H1 (cell line): ENCODE measurements around the gene URM1. TPM values are rescaled to one million over a fixed set of nuclear protein-coding genes. Genes with fewer than 3 reads are reported as not detected.

Source experiments
- CTCF ChIA-PET: fragments of 300-600 bp; sonication (Branson Sonifier 250); formaldehyde crosslinking; loops from one replicate; lab custom pipeline; 2021; ENCODE audit not compliant: partially characterized antibody; lab: Charles Lee
- POLR2A ChIA-PET: fragments of 300-600 bp; sonication (Branson Sonifier 250); formaldehyde crosslinking; loops from one replicate; lab custom pipeline; 2021; ENCODE audit warnings: inconsistent platforms; ENCODE audit not compliant: partially characterized antibody; lab: Charles Lee
- DNase-seq, 2 experiments: peaks; one replicate each; pipeline versions ENCODE4 v3.0.0 to v3.0.0-alpha.2; 2010 to 2022; ENCODE audit warnings: low spot score in 2 of 2, low read depth in 1 of 2, mixed read lengths in 1 of 2
- FAIRE-seq: peaks from 2 replicates; lab custom pipeline; 2011; peaks lifted over from hg19 to GRCh38; lab: Jason Lieb, UNC
- H2AFZ ChIP-seq: 2 replicates; pipeline ENCODE4 v1.8.1; 2012; ENCODE audit warnings: low read length, inconsistent platforms
- H2AK5ac ChIP-seq: 2 replicates; pipeline ENCODE4 v1.6.1; 2013; ENCODE audit warnings: low read depth, low read length
- H2BK120ac ChIP-seq: replicated peaks from 2 replicates; pipeline ENCODE3; 2013; ENCODE audit warnings: low read depth, low read length, inconsistent platforms
- H2BK12ac ChIP-seq: 2 replicates; pipeline ENCODE4 v1.6.1; 2013; ENCODE audit warnings: low read depth, low read length
- H2BK15ac ChIP-seq: 2 replicates; pipeline ENCODE4 v1.6.1; 2013; ENCODE audit warnings: low read length
- H2BK20ac ChIP-seq: 2 replicates; pipeline ENCODE4 v1.6.1; 2013; ENCODE audit warnings: low read length
- H2BK5ac ChIP-seq: 2 replicates; pipeline ENCODE4 v1.6.1; 2013; ENCODE audit warnings: low read depth, low read length
- H3K14ac ChIP-seq: 2 replicates; pipeline ENCODE4 v1.6.1; 2013; ENCODE audit warnings: inconsistent platforms; ENCODE audit not compliant: insufficient read length
- H3K18ac ChIP-seq: 2 replicates; pipeline ENCODE4 v1.6.1; 2013; ENCODE audit warnings: low read length; ENCODE audit errors: extremely low read depth
- H3K23ac ChIP-seq: 2 replicates; pipeline ENCODE4 v1.6.1; 2013; ENCODE audit warnings: inconsistent platforms; ENCODE audit not compliant: insufficient read length
- H3K23me2 ChIP-seq: 2 replicates; pipeline ENCODE4 v1.6.1; 2013; ENCODE audit warnings: low read depth, low read length
- H3K27ac ChIP-seq: 2 replicates; pipeline ENCODE4 v1.6.1; 2011; ENCODE audit warnings: low read depth, low read length, inconsistent platforms
- H3K27me3 ChIP-seq, 4 experiments: replicated peaks in 1 of 4; 1 replicate in 1 of 4; 2 replicates in 3 of 4; pipeline versions ENCODE4 v1.6.1 to v1.8.1; 2011 to 2013; ENCODE audit warnings: low read length in 3 of 4, mild to moderate bottlenecking in 3 of 4, inconsistent platforms in 2 of 4, mixed read lengths in 2 of 4, moderate library complexity in 1 of 4; ENCODE audit not compliant: control insufficient read depth in 3 of 4, insufficient read depth in 3 of 4; ENCODE audit errors: extremely low read depth in 1 of 4
- H3K36me3 ChIP-seq, 4 experiments: 2 replicates each; pipeline versions ENCODE4 v1.6.1 to v1.8.1; 2011 to 2013; ENCODE audit warnings: mild to moderate bottlenecking in 4 of 4, low read length in 3 of 4, moderate library complexity in 2 of 4, control low read depth in 1 of 4, inconsistent platforms in 1 of 4; ENCODE audit not compliant: insufficient read depth in 4 of 4, control insufficient read depth in 2 of 4
- H3K4ac ChIP-seq: replicated peaks from 2 replicates; pipeline ENCODE3; 2013; ENCODE audit warnings: low read length, low read depth, mixed read lengths, inconsistent platforms; ENCODE audit not compliant: insufficient read length
- H3K4me1 ChIP-seq, 4 experiments: replicated peaks in 1 of 4; 1 replicate in 1 of 4; 2 replicates in 3 of 4; pipeline versions ENCODE4 v1.6.1 to v1.8.1; 2011 to 2013; ENCODE audit warnings: low read length in 3 of 4, inconsistent platforms in 2 of 4, mixed read lengths in 1 of 4; ENCODE audit not compliant: insufficient read depth in 4 of 4, control insufficient read depth in 3 of 4
- H3K4me2 ChIP-seq, 2 experiments: 2 replicates each; pipeline versions ENCODE4 v1.6.1 to v1.8.1; 2011 to 2013; ENCODE audit warnings: low read depth in 2 of 2, low read length in 2 of 2, control low read depth in 1 of 2, inconsistent platforms in 1 of 2, mild to moderate bottlenecking in 1 of 2; ENCODE audit not compliant: insufficient read depth in 1 of 2
- H3K4me3 ChIP-seq, 4 experiments: fragments of 200-600, 300-600 bp in 1 of 4; sonication (generic), shearing (Covaris generic), sonication (Bioruptor Twin) in 1 of 4; 2 replicates each; pipeline versions ENCODE4 v1.5.1 to v1.8.1; 2011 to 2016; ENCODE audit warnings: low read length in 4 of 4, low read depth in 3 of 4, control low read depth in 2 of 4, inconsistent platforms in 2 of 4, mild to moderate bottlenecking in 2 of 4, mixed read lengths in 1 of 4, moderate library complexity in 1 of 4; ENCODE audit not compliant: insufficient read depth in 2 of 4; ENCODE audit errors: extremely low read depth in 1 of 4
- H3K56ac ChIP-seq: replicated peaks from 2 replicates; pipeline ENCODE3; 2013; ENCODE audit warnings: low read depth, mild to moderate bottlenecking, mixed read lengths, low read length, inconsistent platforms; ENCODE audit not compliant: insufficient read length
- H3K79me1 ChIP-seq: 2 replicates; pipeline ENCODE4 v1.6.1; 2013; ENCODE audit warnings: low read depth, low read length, control low read depth
- H3K79me2 ChIP-seq, 2 experiments: 2 replicates each; pipeline versions ENCODE4 v1.6.1 to v1.8.1; 2012 to 2013; ENCODE audit warnings: low read length in 2 of 2, mild to moderate bottlenecking in 2 of 2, inconsistent platforms in 1 of 2; ENCODE audit not compliant: insufficient read depth in 2 of 2, control insufficient read depth in 1 of 2
- H3K9ac ChIP-seq, 4 experiments: replicated peaks in 1 of 4; 1 replicate in 1 of 4; 2 replicates in 3 of 4; pipeline versions ENCODE4 v1.6.1 to v1.8.1; 2011 to 2013; ENCODE audit warnings: low read depth in 3 of 4, low read length in 3 of 4, control low read depth in 2 of 4, mild to moderate bottlenecking in 2 of 4, moderate library complexity in 2 of 4, inconsistent platforms in 1 of 4; ENCODE audit errors: extremely low read depth in 1 of 4
- H3K9me3 ChIP-seq, 2 experiments: 2 replicates each; pipeline versions ENCODE4 v1.6.1 to v1.8.1; 2012 to 2013; ENCODE audit warnings: mild to moderate bottlenecking in 2 of 2, moderate library complexity in 2 of 2, control low read depth in 1 of 2, inconsistent platforms in 1 of 2, low read depth in 1 of 2, low read length in 1 of 2, mixed read lengths in 1 of 2; ENCODE audit not compliant: insufficient read depth in 2 of 2
- H4K20me1 ChIP-seq, 2 experiments: replicated peaks in 1 of 2; 2 replicates each; pipeline versions ENCODE3 to v1.8.1; 2011 to 2013; ENCODE audit warnings: inconsistent platforms in 2 of 2, low read length in 2 of 2, mild to moderate bottlenecking in 1 of 2; ENCODE audit not compliant: insufficient read depth in 2 of 2, control insufficient read depth in 1 of 2
- H4K5ac ChIP-seq: 2 replicates; pipeline ENCODE4 v1.6.1; 2013; ENCODE audit warnings: low read length, low read depth, mixed read lengths, inconsistent platforms; ENCODE audit not compliant: insufficient read length
- H4K8ac ChIP-seq: 2 replicates; pipeline ENCODE4 v1.8.0; 2013; ENCODE audit warnings: mild to moderate bottlenecking, moderate library complexity, low read length, inconsistent platforms; ENCODE audit not compliant: insufficient read depth; ENCODE audit errors: extremely low read depth
- H4K91ac ChIP-seq: replicated peaks from 2 replicates; pipeline ENCODE3; 2013; ENCODE audit warnings: low read length, mixed read lengths, inconsistent platforms; ENCODE audit not compliant: insufficient read length
- ASH2L ChIP-seq: fragments of 200-600, 300-600 bp; sonication (generic); IDR thresholded peaks from one replicate; pipeline ENCODE4 v1.7.1; 2017; ENCODE audit warnings: low read length
- BCL11A ChIP-seq, 2 experiments: IDR thresholded peaks; one replicate each; pipeline ENCODE4 v1.6.1; 2011; ENCODE audit warnings: low read depth in 2 of 2, low read length in 2 of 2, mild to moderate bottlenecking in 2 of 2
- BRCA1 ChIP-seq: IDR thresholded peaks from 2 replicates; pipeline ENCODE4 v1.6.1; 2012; ENCODE audit warnings: low read depth, low read length, improper control_type of control experiment
- CTBP2 ChIP-seq: IDR thresholded peaks from 2 replicates; pipeline ENCODE4 v1.7.0; 2011; ENCODE audit warnings: borderline replicate concordance, mild to moderate bottlenecking, moderate library complexity, mixed read lengths, low read length; ENCODE audit not compliant: insufficient read depth, insufficient read length
- HDAC6 ChIP-seq: IDR thresholded peaks from one replicate; pipeline ENCODE4 v1.7.1; 2012; ENCODE audit warnings: low read depth, mild to moderate bottlenecking, inconsistent platforms, low read length, moderate library complexity
- JUND ChIP-seq: IDR thresholded peaks from 2 replicates; pipeline ENCODE4 v1.6.1; 2011; ENCODE audit warnings: mild to moderate bottlenecking, improper control_type of control experiment, low read length
- RXRA ChIP-seq: IDR thresholded peaks from 2 replicates; pipeline ENCODE4 v1.6.1; 2011; ENCODE audit warnings: low read depth, mild to moderate bottlenecking, low read length, moderate library complexity; ENCODE audit not compliant: insufficient read depth
- WGBS, 2 experiments: shearing (Covaris generic) in 1 of 2; methylation state at CpG; one replicate each; pipeline versions ENCODE4 v1.1.6 to v1.1.7; 2013 to 2015; ENCODE audit warnings: low lambda C conversion rate in 2 of 2, mixed read lengths in 2 of 2, inconsistent platforms in 1 of 2, low coverage in 1 of 2, missing lambda C conversion rate in 1 of 2; ENCODE audit not compliant: insufficient replicate concordance in 2 of 2, insufficient coverage in 1 of 2, insufficient read length in 1 of 2; ENCODE audit errors: extremely low coverage in 1 of 2, missing lambda C conversion rate in 1 of 2; 5-methylcytosine and 5-hydroxymethylcytosine counted together
- polyA plus RNA-seq, 7 experiments: library from polyadenylated mRNA; depleted of rRNA in 3 of 7; stranded (reverse) in 5 of 7; unstranded in 2 of 7; fragments of >200 nt in 5 of 7; fragments of 200-250 nt in 2 of 7; gene quantifications; 1 replicate in 5 of 7; 2 replicates in 1 of 7; 4 replicates in 1 of 7; pipeline versions ENCODE4 v1.2.1 to v1.2.3, GENCODE V29; 2011 to 2013; ENCODE audit warnings: missing spikeins in 2 of 7, mixed read lengths in 2 of 7
- total RNA-seq: library from RNA; stranded (reverse); fragmentation: NEBNext Ultra II Directional; extraction: Animal tissue kit (Norgen Biotek cat#: 25700); gene quantifications from 2 replicates; pipeline ENCODE4 v1.2.1, GENCODE V29; 2021

Gene URM1
- total and polyA plus RNA-seq, 2 of the 8 experiments (the other 6 are each of a cell fraction or from before 2014, with no cell fraction given), result 58.3 to 62.3 TPM

GRCh38 chr9:128435611-128436010 is 64.4 kb downstream of the URM1 start:
- H3K4me2 ChIP-seq, result no peak overlapping the region
- 87% methylated on average over 11 of the region's 18 CpGs; no CpG with 5 or more reads in 1 of the 2 experiments for WGBS, 2 experiments
- no peak overlapping the region for H3K4ac ChIP-seq
- DNase-seq (no peak), FAIRE-seq (no peak)
- H2BK12ac ChIP-seq, result no peak overlapping the region
- H3K27ac ChIP-seq, result no peak overlapping the region
- no peak overlapping the region for H2AFZ ChIP-seq
- H4K8ac ChIP-seq, result no peak overlapping the region
- no peak overlapping the region for H4K5ac ChIP-seq
- no peak overlapping the region for H3K23ac ChIP-seq
- no peak overlapping the region for H2BK5ac ChIP-seq
- H3K9ac ChIP-seq, result no peak overlapping the region
- ChIA-PET POLR2A (interaction anchor here (1.2 to 1.9 kb wide), 2 partner anchors 9 to 75 kb away, joined by 3 to 5 read pairs; no protein-coding TSS in a partner anchor), CTCF (interaction anchor here (1.0 to 2.1 kb wide), 4 partner anchors 12 to 73 kb away, joined by 3 to 8 read pairs (median 3); no protein-coding TSS in a partner anchor)
- H3K56ac ChIP-seq, result no peak overlapping the region
- no peak overlapping the region for H3K14ac ChIP-seq
- H3K27me3 ChIP-seq, result no peaks in the 10 kb centered on the region; a peak in 1 of 7 replicates
- H3K4me1 ChIP-seq, result peaks cover 0 to 3% (median 0%) of the 10 kb centered on the region in 4 experiments; a peak in 1 of 7 replicates
- no peak overlapping the region for H2BK15ac ChIP-seq
- no peaks in the 10 kb centered on the region for H4K20me1 ChIP-seq
- no peaks in the 10 kb centered on the region for H3K9me3 ChIP-seq
- no peaks in the 10 kb centered on the region for H3K79me1 ChIP-seq
- H3K36me3 ChIP-seq, result no peaks in the 10 kb centered on the region
- no peak overlapping the region for H2BK120ac ChIP-seq
- no peaks in the 10 kb centered on the region for H3K23me2 ChIP-seq
- TF ChIP-seq JUND, result no peak
- TF ChIP-seq BRCA1, result no peak
- no peak for TF ChIP-seq RXRA
- no peak for TF ChIP-seq BCL11A (IDR thresholded peaks at IDR 0.05; ENCODE audit: low read depth in 2 of 2, low read length in 2 of 2)
- TF ChIP-seq HDAC6, result no peak
- no peak for TF ChIP-seq CTBP2
- TF ChIP-seq ASH2L, result no peak
- H3K18ac ChIP-seq, result no peak overlapping the region
- H3K4me3 ChIP-seq, result no peak overlapping the region
- no peak overlapping the region for H2BK20ac ChIP-seq
- H2AK5ac ChIP-seq, result no peak overlapping the region
- no peaks in the 10 kb centered on the region for H3K79me2 ChIP-seq
- no peak overlapping the region for H4K91ac ChIP-seq
